ENCODE results near the gene UFSP2.

The UFSP2 gene

GRCh38 chr4:185464887-185465286 lies 39.1 kb upstream of the UFSP2 start:
- Histone ChIP-seq H3K4me3 (ENCODE audit: low read depth, low read length) (no peak overlapping the region), H3K36me3 (ENCODE audit: control insufficient read depth, insufficient read depth, low read length) (no peaks in the 10 kb centered on the region), H3K4me1 (ENCODE audit: control insufficient read depth, insufficient read depth, low read length) (peaks cover 6% of the 10 kb centered on the region; the same call in 1 of the 2 replicates), H3K9ac (ENCODE audit: low read depth, low read length) (no peak overlapping the region), H3K27ac (ENCODE audit: low read depth, low read length) (no peak overlapping the region), H3K27me3 (ENCODE audit: control insufficient read depth, insufficient read depth, low read length) (peaks cover 15% of the 10 kb centered on the region), H3K9me3 (ENCODE audit: control insufficient read depth, insufficient read depth, low read length) (no peaks in the 10 kb centered on the region)

- Histone ChIP-seq H3K27me3 (ENCODE audit: control insufficient read depth, insufficient read depth, low read length) (peaks cover 8% of the 10 kb centered on the region), H3K4me1 (ENCODE audit: control insufficient read depth, insufficient read depth, low read length) (peaks cover 6% of the 10 kb centered on the region; the same call in 1 of the 2 replicates), H3K4me3 (ENCODE audit: low read depth, low read length) (no peak overlapping the region), H3K9me3 (ENCODE audit: control insufficient read depth, insufficient read depth, low read length) (no peaks in the 10 kb centered on the region), H3K36me3 (ENCODE audit: control insufficient read depth, insufficient read depth, low read length) (no peaks in the 10 kb centered on the region), H3K9ac (ENCODE audit: low read depth, low read length) (no peak overlapping the region), H3K27ac (ENCODE audit: low read depth, low read length) (no peak overlapping the region)
Measured at GRCh38 chr4:185464183-185464582, 38.4 kb upstream of the UFSP2 start.

- Histone ChIP-seq H3K27me3 (ENCODE audit: control insufficient read depth, insufficient read depth, low read length) (0 out of 2 replicates have a peak, but pooled peaks cover 3% of the 10 kb centered on the region), H3K4me3 (ENCODE audit: low read depth, low read length) (no peak overlapping the region), H3K36me3 (ENCODE audit: control insufficient read depth, insufficient read depth, low read length) (no peaks in the 10 kb centered on the region), H3K9me3 (ENCODE audit: control insufficient read depth, insufficient read depth, low read length) (no peaks in the 10 kb centered on the region), H3K27ac (ENCODE audit: low read depth, low read length) (no peak overlapping the region), H3K9ac (ENCODE audit: low read depth, low read length) (no peak overlapping the region), H3K4me1 (ENCODE audit: control insufficient read depth, insufficient read depth, low read length) (peaks cover 6% of the 10 kb centered on the region; the same call in 1 of the 2 replicates)
Measured at GRCh38 chr4:185463541-185463940, 37.8 kb upstream of the UFSP2 start.

GRCh38 chr4:185461565-185461964 lies 35.8 kb upstream of the UFSP2 start:
- Histone ChIP-seq H3K36me3 (ENCODE audit: control insufficient read depth, insufficient read depth, low read length) (no peaks in the 10 kb centered on the region), H3K27me3 (ENCODE audit: control insufficient read depth, insufficient read depth, low read length) (no peaks in the 10 kb centered on the region), H3K27ac (ENCODE audit: low read depth, low read length) (no peak overlapping the region)

GRCh38 chr4:185457136-185457535 lies 31.4 kb upstream of the UFSP2 start:
- no peak overlapping the region for H3K9ac ChIP-seq (ENCODE audit: low read depth, low read length)
- H3K9me3 ChIP-seq (ENCODE audit: control insufficient read depth, insufficient read depth, low read length), result no peaks in the 10 kb centered on the region
- no peak overlapping the region for H3K4me3 ChIP-seq (ENCODE audit: low read depth, low read length)
- peaks cover 9% of the 10 kb centered on the region for H3K4me1 ChIP-seq (ENCODE audit: control insufficient read depth, insufficient read depth, low read length)
- H3K27me3 ChIP-seq (ENCODE audit: control insufficient read depth, insufficient read depth, low read length), result no peaks in the 10 kb centered on the region
- no peak overlapping the region for H3K27ac ChIP-seq (ENCODE audit: low read depth, low read length)
- no peaks in the 10 kb centered on the region for H3K36me3 ChIP-seq (ENCODE audit: control insufficient read depth, insufficient read depth, low read length)

More at GRCh38 chr4:185461565-185461964, 35.8 kb upstream of the UFSP2 start:
- H3K4me1 ChIP-seq (ENCODE audit: control insufficient read depth, insufficient read depth, low read length), result peaks cover 15% of the 10 kb centered on the region
- H3K9ac ChIP-seq (ENCODE audit: low read depth, low read length), result no peak overlapping the region
- H3K4me3 ChIP-seq (ENCODE audit: low read depth, low read length), result no peak overlapping the region
- H3K9me3 ChIP-seq (ENCODE audit: control insufficient read depth, insufficient read depth, low read length), result no peaks in the 10 kb centered on the region

GRCh38 chr4:185456131-185456530 lies 30.4 kb upstream of the UFSP2 start:
- Histone ChIP-seq H3K4me3 (ENCODE audit: low read depth, low read length) (no peak overlapping the region), H3K9me3 (ENCODE audit: control insufficient read depth, insufficient read depth, low read length) (no peaks in the 10 kb centered on the region)

GRCh38 chr4:185445209-185445608 lies 19.4 kb upstream of the UFSP2 start:
- no peaks in the 10 kb centered on the region for H3K4me1 ChIP-seq (ENCODE audit: control insufficient read depth, insufficient read depth, low read length)
- no peaks in the 10 kb centered on the region for H3K27me3 ChIP-seq (ENCODE audit: control insufficient read depth, insufficient read depth, low read length)
- no peaks in the 10 kb centered on the region for H3K36me3 ChIP-seq (ENCODE audit: control insufficient read depth, insufficient read depth, low read length)
- H3K4me3 ChIP-seq (ENCODE audit: low read depth, low read length), result no peak overlapping the region
- no peaks in the 10 kb centered on the region for H3K9me3 ChIP-seq (ENCODE audit: control insufficient read depth, insufficient read depth, low read length)
- H3K9ac ChIP-seq (ENCODE audit: low read depth, low read length), result no peak overlapping the region
- no peak overlapping the region for H3K27ac ChIP-seq (ENCODE audit: low read depth, low read length)

More at GRCh38 chr4:185456131-185456530, 30.4 kb upstream of the UFSP2 start:
- Histone ChIP-seq H3K4me1 (ENCODE audit: control insufficient read depth, insufficient read depth, low read length) (peaks cover 9% of the 10 kb centered on the region), H3K9ac (ENCODE audit: low read depth, low read length) (no peak overlapping the region), H3K27me3 (ENCODE audit: control insufficient read depth, insufficient read depth, low read length) (no peaks in the 10 kb centered on the region), H3K36me3 (ENCODE audit: control insufficient read depth, insufficient read depth, low read length) (no peaks in the 10 kb centered on the region), H3K27ac (ENCODE audit: low read depth, low read length) (no peak overlapping the region)

GRCh38 chr4:185441479-185441878 lies 15.7 kb upstream of the UFSP2 start:
- Histone ChIP-seq H3K36me3 (ENCODE audit: control insufficient read depth, insufficient read depth, low read length) (no peaks in the 10 kb centered on the region), H3K4me3 (ENCODE audit: low read depth, low read length) (no peak overlapping the region), H3K9ac (ENCODE audit: low read depth, low read length) (no peak overlapping the region), H3K27ac (ENCODE audit: low read depth, low read length) (no peak overlapping the region), H3K27me3 (ENCODE audit: control insufficient read depth, insufficient read depth, low read length) (no peaks in the 10 kb centered on the region), H3K9me3 (ENCODE audit: control insufficient read depth, insufficient read depth, low read length) (no peaks in the 10 kb centered on the region), H3K4me1 (ENCODE audit: control insufficient read depth, insufficient read depth, low read length) (no peaks in the 10 kb centered on the region)

- H3K36me3 ChIP-seq (ENCODE audit: control insufficient read depth, insufficient read depth, low read length), result no peaks in the 10 kb centered on the region
- no peaks in the 10 kb centered on the region for H3K4me1 ChIP-seq (ENCODE audit: control insufficient read depth, insufficient read depth, low read length)
- no peaks in the 10 kb centered on the region for H3K27me3 ChIP-seq (ENCODE audit: control insufficient read depth, insufficient read depth, low read length)
- H3K27ac ChIP-seq (ENCODE audit: low read depth, low read length), result no peak overlapping the region
- H3K9me3 ChIP-seq (ENCODE audit: control insufficient read depth, insufficient read depth, low read length), result no peaks in the 10 kb centered on the region
- H3K9ac ChIP-seq (ENCODE audit: low read depth, low read length), result no peak overlapping the region
- H3K4me3 ChIP-seq (ENCODE audit: low read depth, low read length), result no peak overlapping the region
Measured at GRCh38 chr4:185437809-185438208, 12.0 kb upstream of the UFSP2 start.

- no peaks in the 10 kb centered on the region for H3K27me3 ChIP-seq (ENCODE audit: control insufficient read depth, insufficient read depth, low read length)
- H3K9me3 ChIP-seq (ENCODE audit: control insufficient read depth, insufficient read depth, low read length), result no peaks in the 10 kb centered on the region
- no peak overlapping the region for H3K4me3 ChIP-seq (ENCODE audit: low read depth, low read length)
- H3K4me1 ChIP-seq (ENCODE audit: control insufficient read depth, insufficient read depth, low read length), result no peaks in the 10 kb centered on the region
- H3K9ac ChIP-seq (ENCODE audit: low read depth, low read length), result no peak overlapping the region
- H3K36me3 ChIP-seq (ENCODE audit: control insufficient read depth, insufficient read depth, low read length), result no peaks in the 10 kb centered on the region
- no peak overlapping the region for H3K27ac ChIP-seq (ENCODE audit: low read depth, low read length)
Measured at GRCh38 chr4:185435466-185435865, 9.7 kb upstream of the UFSP2 start.

GRCh38 chr4:185429660-185430059 lies 3.9 kb upstream of the UFSP2 start:
- Histone ChIP-seq H3K27ac (ENCODE audit: low read depth, low read length) (no peak overlapping the region), H3K9me3 (ENCODE audit: control insufficient read depth, insufficient read depth, low read length) (no peaks in the 10 kb centered on the region), H3K9ac (ENCODE audit: low read depth, low read length) (no peak overlapping the region), H3K36me3 (ENCODE audit: control insufficient read depth, insufficient read depth, low read length) (no peaks in the 10 kb centered on the region), H3K27me3 (ENCODE audit: control insufficient read depth, insufficient read depth, low read length) (no peaks in the 10 kb centered on the region), H3K4me3 (ENCODE audit: low read depth, low read length) (no peak overlapping the region), H3K4me1 (ENCODE audit: control insufficient read depth, insufficient read depth, low read length) (peaks cover 4% of the 10 kb centered on the region; the same call in 1 of the 2 replicates)
